Upper lobe of left lung (tissue), 6 donors: ENCODE data around the gene PWWP2B. TPM values are rescaled to one million over a fixed set of nuclear protein-coding genes. Genes with fewer than 3 reads are reported as not detected.
A peak's percentile ranks its signal among the peaks of the same experiment; 100 is the strongest.

Experiments used
- ATAC-seq, 2 donors: fragments of 200-7000 bp; cut with Tn5 transposase; one replicate each; pipeline ENCODE4 v1.9.1; 2022; ENCODE audit warnings: mild to moderate bottlenecking in 2 of 2, moderate library complexity in 2 of 2; ENCODE audit not compliant: low FRiP score in 2 of 2
- DNase-seq, 2 donors: peaks; one replicate each; pipeline ENCODE4 v3.0.0-alpha.2; 2019 to 2020
- H3K27ac ChIP-seq, 4 donors: fragments of 200-600 bp; sonication (generic); one replicate each; pipeline ENCODE4 v1.5.1; 2016 to 2019
- H3K27me3 ChIP-seq, 4 donors: fragments of 200-600 bp; sonication (generic); one replicate each; pipeline ENCODE4 v1.5.1; 2017 to 2019
- H3K36me3 ChIP-seq, 4 donors: fragments of 200-600 bp; sonication (generic); one replicate each; pipeline ENCODE4 v1.5.1; 2016 to 2019
- H3K4me1 ChIP-seq, 4 donors: fragments of 200-600 bp; sonication (generic); one replicate each; pipeline ENCODE4 v1.5.1; 2018 to 2019
- H3K4me3 ChIP-seq, 4 donors: fragments of 200-600 bp; sonication (generic); one replicate each; pipeline ENCODE4 v1.5.1; 2017 to 2019; ENCODE audit warnings: mild to moderate bottlenecking in 2 of 4, moderate library complexity in 1 of 4
- H3K9me3 ChIP-seq, 4 donors: fragments of 200-600 bp; sonication (generic); one replicate each; pipeline ENCODE4 v1.5.1; 2018 to 2019
- CTCF ChIP-seq, 6 experiments: fragments of 450-650 bp in 4 of 6; fragments of 200-600 bp in 2 of 6; sonication (generic) in 2 of 6; IDR thresholded peaks; one replicate each; pipeline ENCODE4 v1.5.1; 2016 to 2019; ENCODE audit warnings: antibody characterized with exemption in 6 of 6
- EP300 ChIP-seq, 4 donors: sonication (generic); formaldehyde crosslinking; IDR thresholded peaks; one replicate each; pipeline ENCODE4 v1.5.1; 2017; ENCODE audit warnings: antibody characterized with exemption in 4 of 4, control low read depth in 2 of 4
- POLR2A ChIP-seq, 4 donors: fragments of 450-650 bp; IDR thresholded peaks; one replicate each; pipeline ENCODE4 v1.5.1; 2016 to 2017; ENCODE audit warnings: antibody characterized with exemption in 4 of 4, mild to moderate bottlenecking in 2 of 4
- POLR2AphosphoS5 ChIP-seq, 2 donors: sonication (generic); formaldehyde crosslinking; IDR thresholded peaks; one replicate each; pipeline ENCODE4 v1.5.1; 2017; ENCODE audit warnings: antibody characterized with exemption in 2 of 2
- WGBS, 2 donors: methylation state at CpG; one replicate each; pipeline ENCODE4 v1.1.5; 2017 to 2018; 5-methylcytosine and 5-hydroxymethylcytosine counted together
- total RNA-seq, 6 donors: library from RNA; depleted of rRNA in 4 of 6; stranded (reverse); fragments of >200 nt in 4 of 6; gene quantifications; one replicate each; pipeline versions ENCODE4 v1.1.0 to v1.2.1, GENCODE V29; 2016 to 2021
- donor health status: DM: no; HTN: no; CAD: no; lungs with moderate emphysema.
- donor health status: DM: no; HTN: yes; CAD: no; lungs with severe emphysema.

The PWWP2B gene
- total RNA-seq, 6 donors from 2014 or later: 20.2 to 54.4 (median 32.9) TPM

- ATAC-seq (peak; percentile 16 to 69), DNase-seq (peak; percentile 78 to 92)
- no peaks in the 10 kb centered on the region for H3K27me3 ChIP-seq
- H3K27ac ChIP-seq: peak overlapping the region; percentile 89 to 93 (median 91)
- 55% methylated on average over 11 of the region's 12 CpGs; no CpG with 5 or more reads in 1 of the 2 donors for WGBS, 2 donors
- peaks cover 57 to 74% (median 67%) of the 10 kb centered on the region in 4 donors for H3K4me1 ChIP-seq
- no peaks in the 10 kb centered on the region for H3K9me3 ChIP-seq
- peak overlapping the region in 2 of 4 donors; percentile 31 to 32 for H3K4me3 ChIP-seq
- H3K36me3 ChIP-seq: peaks cover 13 to 29% (median 24%) of the 10 kb centered on the region in 4 donors
- no peak for TF ChIP-seq CTCF (IDR thresholded peaks at IDR 0.05)
- TF ChIP-seq POLR2A (IDR thresholded peaks at IDR 0.05): no peak
- no peak for TF ChIP-seq EP300 (IDR thresholded peaks at IDR 0.05)
- TF ChIP-seq POLR2AphosphoS5 (IDR thresholded peaks at IDR 0.05): peak in 1 of 2 donors; percentile 16
Observed at GRCh38 chr10:132407243-132407746, 10.3 kb downstream of the PWWP2B start.

GRCh38 chr10:132407846-132408278 lies 10.9 kb downstream of the PWWP2B start:
- no peaks in the 10 kb centered on the region for H3K9me3 ChIP-seq
- H3K4me3 ChIP-seq: peak overlapping the region in 2 of 4 donors; percentile 31 to 32
- peaks cover 56 to 74% (median 68%) of the 10 kb centered on the region in 4 donors for H3K4me1 ChIP-seq
- H3K27me3 ChIP-seq: no peaks in the 10 kb centered on the region
- 11 to 20% methylated on average over 10 to 17 of the region's 17 CpGs for WGBS, 2 donors
- TF ChIP-seq EP300 (IDR thresholded peaks at IDR 0.05) (peak in 2 of 4 donors; percentile 37 to 82), POLR2A (IDR thresholded peaks at IDR 0.05) (peak in 2 of 4 donors; percentile 61 to 72), CTCF (IDR thresholded peaks at IDR 0.05) (peak in 1 of 6 experiments; percentile 8), POLR2AphosphoS5 (IDR thresholded peaks at IDR 0.05) (peak; percentile 76)
- DNase-seq: peak; percentile 87 to 93
- peak; percentile 65 to 92 for ATAC-seq
- peaks cover 13 to 29% (median 24%) of the 10 kb centered on the region in 4 donors for H3K36me3 ChIP-seq
- peak overlapping the region; percentile 89 to 93 (median 91) for H3K27ac ChIP-seq

- no peak for TF ChIP-seq POLR2A (IDR thresholded peaks at IDR 0.05)
- Histone ChIP-seq H3K9me3 (no peaks in the 10 kb centered on the region), H3K27me3 (no peaks in the 10 kb centered on the region), H3K4me1 (peaks cover 56 to 76% (median 72%) of the 10 kb centered on the region in 4 donors), H3K36me3 (peaks cover 13 to 29% (median 24%) of the 10 kb centered on the region in 4 donors), H3K4me3 (peak overlapping the region in 3 of 4 donors; percentile 4 to 32 (median 31)), H3K27ac (peak overlapping the region; percentile 89 to 93 (median 91))
- WGBS, 2 donors: 20% methylated on average over 20 of the region's 20 CpGs; no CpG with 5 or more reads in 1 of the 2 donors
- peak; percentile 69 to 86 for DNase-seq
- peak; percentile 4 to 24 for ATAC-seq
Observed at GRCh38 chr10:132408367-132408781, 11.4 kb downstream of the PWWP2B start.

GRCh38 chr10:132408823-132409666 lies 12.0 kb downstream of the PWWP2B start:
- H3K36me3 ChIP-seq: peaks cover 13 to 29% (median 24%) of the 10 kb centered on the region in 4 donors
- H3K4me3 ChIP-seq: peak overlapping the region in 2 of 4 donors; percentile 31 to 32
- H3K4me1 ChIP-seq: peaks cover 58 to 81% (median 77%) of the 10 kb centered on the region in 4 donors
- no peak for TF ChIP-seq CTCF (IDR thresholded peaks at IDR 0.05)
- TF ChIP-seq POLR2AphosphoS5 (IDR thresholded peaks at IDR 0.05): peak in 1 of 2 donors; percentile 15
- peak in 2 of 4 donors; percentile 38 to 59 for TF ChIP-seq POLR2A (IDR thresholded peaks at IDR 0.05)
- no peak for TF ChIP-seq EP300 (IDR thresholded peaks at IDR 0.05)
- 80 to 83% methylated on average over 6 to 14 of the region's 27 CpGs for WGBS, 2 donors
- peak; percentile 87 to 89 for DNase-seq
- peak overlapping the region; percentile 89 to 93 (median 91) for H3K27ac ChIP-seq
- ATAC-seq: peak; percentile 13 to 76
- H3K9me3 ChIP-seq: no peaks in the 10 kb centered on the region
- H3K27me3 ChIP-seq: no peaks in the 10 kb centered on the region

GRCh38 chr10:132409667-132410028 lies 12.6 kb downstream of the PWWP2B start:
- H3K27me3 ChIP-seq: no peaks in the 10 kb centered on the region
- H3K36me3 ChIP-seq: peaks cover 13 to 28% (median 22%) of the 10 kb centered on the region in 4 donors
- H3K4me3 ChIP-seq: no peak overlapping the region
- ATAC-seq (no peak), DNase-seq (no peak)
- TF ChIP-seq POLR2A (IDR thresholded peaks at IDR 0.05) (no peak), EP300 (IDR thresholded peaks at IDR 0.05) (no peak), POLR2AphosphoS5 (IDR thresholded peaks at IDR 0.05) (no peak), CTCF (IDR thresholded peaks at IDR 0.05) (no peak)
- no peaks in the 10 kb centered on the region for H3K9me3 ChIP-seq
- peaks cover 62 to 87% (median 77%) of the 10 kb centered on the region in 4 donors for H3K4me1 ChIP-seq
- 72 to 86% methylated on average over 4 of the region's 4 CpGs for WGBS, 2 donors
- peak overlapping the region; percentile 89 to 93 (median 91) for H3K27ac ChIP-seq
